Panc1 (cell line): ENCODE results near the gene SARDH. TPM values are rescaled to one million over a fixed set of nuclear protein-coding genes. Genes with fewer than 3 reads are reported as not detected.

Source experiments
- ATAC-seq: fragments of 200-7000 bp; cut with Tn5 transposase; 2 replicates; pipeline ENCODE4 v1.9.1; 2020; ENCODE audit warnings: mild to moderate bottlenecking, moderate library complexity
- BruUV-seq: library from RNA; stranded (reverse); fragments of 400-500 nt; replicated peaks from 2 replicates; lab custom pipeline; 2021; lab: Mats Ljungman, UMichigan
- CTCF ChIA-PET: fragments of 300-600 bp; sonication (Branson Sonifier 250); formaldehyde crosslinking; loops from one replicate; lab custom pipeline; 2022; ENCODE audit warnings: antibody characterized with exemption; lab: Charles Lee
- POLR2A ChIA-PET: fragments of 300-600 bp; sonication (Branson Sonifier 250); formaldehyde crosslinking; loops from one replicate; lab custom pipeline; 2022; ENCODE audit warnings: antibody characterized with exemption; lab: Charles Lee
- DNase-seq: peaks from one replicate; pipeline ENCODE4 v3.0.0-alpha.2; 2010; ENCODE audit warnings: low read depth, low spot score
- H3K27ac ChIP-seq: 2 replicates; pipeline ENCODE4 v1.5.1; 2011; ENCODE audit warnings: mild to moderate bottlenecking, low read length, inconsistent platforms
- H3K27me3 ChIP-seq: fragments of 200-500 bp; sonication (Bioruptor generic); 2 replicates; pipeline ENCODE4 v1.6.0; 2014; ENCODE audit warnings: low read length, inconsistent platforms; ENCODE audit not compliant: control insufficient read depth, insufficient read depth
- H3K36me3 ChIP-seq: fragments of 200-500 bp; sonication (Bioruptor generic); 2 replicates; pipeline ENCODE4 v1.5.1; 2014; ENCODE audit warnings: inconsistent platforms, mild to moderate bottlenecking, low read length, moderate library complexity; ENCODE audit not compliant: control insufficient read depth, insufficient read depth
- H3K4me1 ChIP-seq: 2 replicates; pipeline ENCODE4 v1.5.1; 2011; ENCODE audit warnings: inconsistent platforms, mild to moderate bottlenecking, low read length, moderate library complexity; ENCODE audit not compliant: control insufficient read depth, insufficient read depth
- H3K4me3 ChIP-seq, 2 experiments: 2 replicates each; pipeline ENCODE4 v1.5.1; 2011 to 2012; ENCODE audit warnings: low read depth in 2 of 2, low read length in 2 of 2, mild to moderate bottlenecking in 2 of 2, inconsistent platforms in 1 of 2, moderate library complexity in 1 of 2
- H3K9me3 ChIP-seq: fragments of 200-500 bp; sonication (Bioruptor generic); 2 replicates; pipeline ENCODE4 v1.5.1; 2014; ENCODE audit warnings: low read depth, mild to moderate bottlenecking, inconsistent platforms, low read length, moderate library complexity; ENCODE audit not compliant: control insufficient read depth, insufficient read depth
- POLR2AphosphoS5 ChIP-seq: IDR thresholded peaks from 2 replicates; pipeline ENCODE4 v1.6.1; 2012; ENCODE audit warnings: mild to moderate bottlenecking, low read depth, low read length, moderate library complexity
- REST ChIP-seq, 2 experiments: IDR thresholded peaks; 2 replicates each; pipeline ENCODE4 v1.6.1; 2011 to 2012; ENCODE audit warnings: low read depth in 2 of 2, control low read depth in 1 of 2, low read length in 1 of 2, mild to moderate bottlenecking in 1 of 2, moderate library complexity in 1 of 2; ENCODE audit not compliant: insufficient read depth in 1 of 2
- SIN3A ChIP-seq: IDR thresholded peaks from 2 replicates; pipeline ENCODE4 v1.6.1; 2012; ENCODE audit warnings: low read depth, mild to moderate bottlenecking, low read length, moderate library complexity, borderline replicate concordance; ENCODE audit not compliant: insufficient read depth
- TCF7L2 ChIP-seq: IDR thresholded peaks from 2 replicates; pipeline ENCODE4 v1.6.1; 2011; ENCODE audit warnings: mild to moderate bottlenecking, low read depth, low read length, inconsistent platforms
- in situ Hi-C: cut with HindIII; loops from 2 replicates; pipeline ENCODE4 v1.10.0; 2016; ENCODE audit warnings: low sequenced_read_pairs, low pct_unique_long_range_greater_than_20kb
- intact Hi-C: fragments of 100-400 bp; cut with micrococcal nuclease; formaldehyde crosslinking; loops from one replicate; pipeline ENCODE4 v1.10.0; 2022; ENCODE audit not compliant: unreplicated experiment
- total RNA-seq: library from RNA; stranded (reverse); gene quantifications from one replicate; pipeline ENCODE4 v1.2.1, GENCODE V29; 2021; ENCODE audit not compliant: unreplicated experiment
- TF ChIP-seq, protein P1 (sequence below): fragments of 450-650 bp; IDR thresholded peaks from 2 replicates; pipeline ENCODE4 v1.5.1; 2017; ENCODE audit warnings: mild to moderate bottlenecking

Gene SARDH
- total RNA-seq, 1 experiment from 2014 or later = 0.13 TPM

- Histone ChIP-seq H3K27me3 (no peaks in the 10 kb centered on the region), H3K4me1 (no peaks in the 10 kb centered on the region), H3K36me3 (no peaks in the 10 kb centered on the region), H3K4me3 (no peak overlapping the region), H3K27ac (no peak overlapping the region), H3K9me3 (no peaks in the 10 kb centered on the region)
- BruUV-seq = no TSS peak
- POLR2A ChIA-PET = no interaction called here
- no peak for ATAC-seq
- intact Hi-C loops = no loop called here
- TF ChIP-seq TCF7L2 = no peak
- TF ChIP-seq POLR2AphosphoS5 = no peak
- TF ChIP-seq, protein P1, sequence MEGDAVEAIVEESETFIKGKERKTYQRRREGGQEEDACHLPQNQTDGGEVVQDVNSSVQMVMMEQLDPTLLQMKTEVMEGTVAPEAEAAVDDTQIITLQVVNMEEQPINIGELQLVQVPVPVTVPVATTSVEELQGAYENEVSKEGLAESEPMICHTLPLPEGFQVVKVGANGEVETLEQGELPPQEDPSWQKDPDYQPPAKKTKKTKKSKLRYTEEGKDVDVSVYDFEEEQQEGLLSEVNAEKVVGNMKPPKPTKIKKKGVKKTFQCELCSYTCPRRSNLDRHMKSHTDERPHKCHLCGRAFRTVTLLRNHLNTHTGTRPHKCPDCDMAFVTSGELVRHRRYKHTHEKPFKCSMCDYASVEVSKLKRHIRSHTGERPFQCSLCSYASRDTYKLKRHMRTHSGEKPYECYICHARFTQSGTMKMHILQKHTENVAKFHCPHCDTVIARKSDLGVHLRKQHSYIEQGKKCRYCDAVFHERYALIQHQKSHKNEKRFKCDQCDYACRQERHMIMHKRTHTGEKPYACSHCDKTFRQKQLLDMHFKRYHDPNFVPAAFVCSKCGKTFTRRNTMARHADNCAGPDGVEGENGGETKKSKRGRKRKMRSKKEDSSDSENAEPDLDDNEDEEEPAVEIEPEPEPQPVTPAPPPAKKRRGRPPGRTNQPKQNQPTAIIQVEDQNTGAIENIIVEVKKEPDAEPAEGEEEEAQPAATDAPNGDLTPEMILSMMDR = no peak
- TF ChIP-seq REST (IDR thresholded peaks at IDR 0.05; ENCODE audit: insufficient read depth in 1 of 2, low read depth in 2 of 2, low read length in 1 of 2) = no peak
- no peak for TF ChIP-seq SIN3A
- in situ Hi-C loops = no loop called here
- DNase-seq = no peak
- CTCF ChIA-PET = no interaction called here
These were observed 29.5 kb upstream of the SARDH start for GRCh38 chr9:133767625-133768024.

- intact Hi-C loops = no loop called here
- H3K36me3 ChIP-seq = no peaks in the 10 kb centered on the region
These were observed 28.9 kb upstream of the SARDH start for GRCh38 chr9:133767008-133767407.

More at GRCh38 chr9:133767008-133767407, 28.9 kb upstream of the SARDH start:
- Histone ChIP-seq H3K4me3 (no peak overlapping the region), H3K9me3 (no peaks in the 10 kb centered on the region), H3K4me1 (no peaks in the 10 kb centered on the region), H3K27me3 (no peaks in the 10 kb centered on the region), H3K27ac (no peak overlapping the region)
- POLR2A ChIA-PET = no interaction called here
- BruUV-seq = no TSS peak
- DNase-seq (no peak), ATAC-seq (no peak)
- in situ Hi-C loops = no loop called here
- CTCF ChIA-PET = no interaction called here
- TF ChIP-seq SIN3A = no peak
- no peak for TF ChIP-seq REST (IDR thresholded peaks at IDR 0.05; ENCODE audit: insufficient read depth in 1 of 2, low read depth in 2 of 2, low read length in 1 of 2)
- TF ChIP-seq TCF7L2 = no peak
- TF ChIP-seq, protein P1 = no peak
- TF ChIP-seq POLR2AphosphoS5 = no peak
